Measurements from ENCODE around the gene FRAT1. TPM values are rescaled to one million over a fixed set of nuclear protein-coding genes. Genes with fewer than 3 reads are reported as not detected.

The FRAT1 gene
- total and polyA plus RNA-seq, 2 of the 13 experiments (the other 11 are each of a cell fraction or from before 2014, with no cell fraction given): 1.7 to 2.3 TPM

- TF ChIP-seq, protein P1, sequence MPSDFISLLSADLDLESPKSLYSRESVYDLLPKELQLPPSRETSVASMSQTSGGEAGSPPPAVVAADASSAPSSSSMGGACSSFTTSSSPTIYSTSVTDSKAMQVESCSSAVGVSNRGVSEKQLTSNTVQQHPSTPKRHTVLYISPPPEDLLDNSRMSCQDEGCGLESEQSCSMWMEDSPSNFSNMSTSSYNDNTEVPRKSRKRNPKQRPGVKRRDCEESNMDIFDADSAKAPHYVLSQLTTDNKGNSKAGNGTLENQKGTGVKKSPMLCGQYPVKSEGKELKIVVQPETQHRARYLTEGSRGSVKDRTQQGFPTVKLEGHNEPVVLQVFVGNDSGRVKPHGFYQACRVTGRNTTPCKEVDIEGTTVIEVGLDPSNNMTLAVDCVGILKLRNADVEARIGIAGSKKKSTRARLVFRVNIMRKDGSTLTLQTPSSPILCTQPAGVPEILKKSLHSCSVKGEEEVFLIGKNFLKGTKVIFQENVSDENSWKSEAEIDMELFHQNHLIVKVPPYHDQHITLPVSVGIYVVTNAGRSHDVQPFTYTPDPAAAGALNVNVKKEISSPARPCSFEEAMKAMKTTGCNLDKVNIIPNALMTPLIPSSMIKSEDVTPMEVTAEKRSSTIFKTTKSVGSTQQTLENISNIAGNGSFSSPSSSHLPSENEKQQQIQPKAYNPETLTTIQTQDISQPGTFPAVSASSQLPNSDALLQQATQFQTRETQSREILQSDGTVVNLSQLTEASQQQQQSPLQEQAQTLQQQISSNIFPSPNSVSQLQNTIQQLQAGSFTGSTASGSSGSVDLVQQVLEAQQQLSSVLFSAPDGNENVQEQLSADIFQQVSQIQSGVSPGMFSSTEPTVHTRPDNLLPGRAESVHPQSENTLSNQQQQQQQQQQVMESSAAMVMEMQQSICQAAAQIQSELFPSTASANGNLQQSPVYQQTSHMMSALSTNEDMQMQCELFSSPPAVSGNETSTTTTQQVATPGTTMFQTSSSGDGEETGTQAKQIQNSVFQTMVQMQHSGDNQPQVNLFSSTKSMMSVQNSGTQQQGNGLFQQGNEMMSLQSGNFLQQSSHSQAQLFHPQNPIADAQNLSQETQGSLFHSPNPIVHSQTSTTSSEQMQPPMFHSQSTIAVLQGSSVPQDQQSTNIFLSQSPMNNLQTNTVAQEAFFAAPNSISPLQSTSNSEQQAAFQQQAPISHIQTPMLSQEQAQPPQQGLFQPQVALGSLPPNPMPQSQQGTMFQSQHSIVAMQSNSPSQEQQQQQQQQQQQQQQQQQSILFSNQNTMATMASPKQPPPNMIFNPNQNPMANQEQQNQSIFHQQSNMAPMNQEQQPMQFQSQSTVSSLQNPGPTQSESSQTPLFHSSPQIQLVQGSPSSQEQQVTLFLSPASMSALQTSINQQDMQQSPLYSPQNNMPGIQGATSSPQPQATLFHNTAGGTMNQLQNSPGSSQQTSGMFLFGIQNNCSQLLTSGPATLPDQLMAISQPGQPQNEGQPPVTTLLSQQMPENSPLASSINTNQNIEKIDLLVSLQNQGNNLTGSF (CRISPR knock-in tag; IDR thresholded peaks at IDR 0.05): no peak
- TF ChIP-seq KLF12 (CRISPR knock-in tag; IDR thresholded peaks at IDR 0.05; ENCODE audit: borderline replicate concordance) (no peak), CEBPG (CRISPR knock-in tag; IDR thresholded peaks at IDR 0.05) (no peak), ZSCAN5A (CRISPR knock-in tag; IDR thresholded peaks at IDR 0.05; ENCODE audit: borderline replicate concordance) (no peak), ZNF567 (CRISPR knock-in tag; IDR thresholded peaks at IDR 0.05; ENCODE audit: borderline replicate concordance) (no peak), NRL (CRISPR knock-in tag; IDR thresholded peaks at IDR 0.05; ENCODE audit: borderline replicate concordance) (peak; percentile 84), MXI1 (IDR thresholded peaks at IDR 0.05; ENCODE audit: borderline replicate concordance, low read depth, low read length) (no peak), MED1 (CRISPR knock-in tag; IDR thresholded peaks at IDR 0.05) (no peak), PAWR (CRISPR knock-in tag; IDR thresholded peaks at IDR 0.05; ENCODE audit: borderline replicate concordance) (no peak), MTERF4 (CRISPR knock-in tag; IDR thresholded peaks at IDR 0.05) (no peak), ZFP41 (CRISPR knock-in tag; IDR thresholded peaks at IDR 0.05; ENCODE audit: borderline replicate concordance) (no peak), ZBTB20 (CRISPR knock-in tag; IDR thresholded peaks at IDR 0.05; ENCODE audit: borderline replicate concordance, low read depth) (no peak), GABPB1 (CRISPR knock-in tag; IDR thresholded peaks at IDR 0.05) (0 out of 2 replicates have a peak, but pooled peaks have one; percentile 41), EHMT2 (IDR thresholded peaks at IDR 0.05; ENCODE audit: borderline replicate concordance, low read depth, low read length) (no peak), ZNF775 (CRISPR knock-in tag; IDR thresholded peaks at IDR 0.05; ENCODE audit: borderline replicate concordance) (no peak), NFATC3 (CRISPR knock-in tag; IDR thresholded peaks at IDR 0.05) (0 out of 2 replicates have a peak, but pooled peaks have one; percentile 37)
- TF ChIP-seq, protein P2, sequence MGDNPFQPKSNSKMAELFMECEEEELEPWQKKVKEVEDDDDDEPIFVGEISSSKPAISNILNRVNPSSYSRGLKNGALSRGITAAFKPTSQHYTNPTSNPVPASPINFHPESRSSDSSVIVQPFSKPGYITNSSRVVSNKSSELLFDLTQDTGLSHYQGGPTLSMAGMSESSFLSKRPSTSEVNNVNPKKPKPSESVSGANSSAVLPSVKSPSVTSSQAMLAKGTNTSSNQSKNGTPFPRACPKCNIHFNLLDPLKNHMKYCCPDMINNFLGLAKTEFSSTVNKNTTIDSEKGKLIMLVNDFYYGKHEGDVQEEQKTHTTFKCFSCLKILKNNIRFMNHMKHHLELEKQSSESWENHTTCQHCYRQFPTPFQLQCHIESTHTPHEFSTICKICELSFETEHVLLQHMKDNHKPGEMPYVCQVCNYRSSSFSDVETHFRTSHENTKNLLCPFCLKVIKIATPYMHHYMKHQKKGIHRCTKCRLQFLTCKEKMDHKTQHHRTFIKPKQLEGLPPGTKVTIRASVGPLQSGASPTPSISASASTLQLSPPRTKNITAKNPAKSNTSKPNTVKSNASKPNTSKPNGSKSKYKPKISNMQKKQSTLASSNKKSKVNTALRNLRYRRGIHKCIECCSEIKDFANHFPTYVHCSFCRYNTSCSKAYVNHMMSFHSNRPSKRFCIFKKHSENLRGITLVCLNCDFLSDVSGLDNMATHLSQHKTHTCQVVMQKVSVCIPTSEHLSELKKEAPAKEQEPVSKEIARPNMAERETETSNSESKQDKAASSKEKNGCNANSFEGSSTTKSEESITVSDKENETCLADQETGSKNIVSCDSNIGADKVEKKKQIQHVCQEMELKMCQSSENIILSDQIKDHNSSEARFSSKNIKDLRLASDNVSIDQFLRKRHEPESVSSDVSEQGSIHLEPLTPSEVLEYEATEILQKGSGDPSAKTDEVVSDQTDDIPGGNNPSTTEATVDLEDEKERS (CRISPR knock-in tag; IDR thresholded peaks at IDR 0.05): no peak
Observed at GRCh38 chr10:97333601-97334369, 14.7 kb downstream of the FRAT1 start (continued).

Measured in HepG2 (cell line).